ENCODE results near the gene TBC1D20. TPM values are rescaled to one million over a fixed set of nuclear protein-coding genes. Genes with fewer than 3 reads are reported as not detected.
"Not testable (repeated sequence)": the region's sequence is repeated elsewhere in the genome, so short reads cannot be mapped to it uniquely, and the experiment has no call there.

Gene TBC1D20
- total RNA-seq, 1 donor from 2014 or later = 40.7 TPM

DNA sequence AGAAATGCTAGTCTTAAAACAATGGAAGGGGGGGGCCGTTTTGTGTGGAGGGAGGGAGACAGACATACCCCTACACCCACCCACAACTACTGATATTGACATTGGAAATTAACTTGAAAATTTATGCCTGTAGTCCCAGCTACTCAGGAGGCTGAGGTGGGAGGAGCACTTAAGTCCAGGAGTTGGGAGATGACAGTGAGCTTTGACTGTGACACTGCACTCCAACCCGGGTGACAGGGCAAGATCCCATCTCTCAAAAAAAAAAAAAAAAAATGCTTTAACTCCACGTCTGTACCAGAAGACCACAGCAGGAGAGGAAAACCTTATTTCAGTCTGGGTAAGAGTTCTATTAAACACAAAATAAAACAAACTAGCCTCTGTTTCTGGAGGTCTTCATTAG lies 2.2 kb downstream of the TBC1D20 start:
- TF ChIP-seq, protein P1, sequence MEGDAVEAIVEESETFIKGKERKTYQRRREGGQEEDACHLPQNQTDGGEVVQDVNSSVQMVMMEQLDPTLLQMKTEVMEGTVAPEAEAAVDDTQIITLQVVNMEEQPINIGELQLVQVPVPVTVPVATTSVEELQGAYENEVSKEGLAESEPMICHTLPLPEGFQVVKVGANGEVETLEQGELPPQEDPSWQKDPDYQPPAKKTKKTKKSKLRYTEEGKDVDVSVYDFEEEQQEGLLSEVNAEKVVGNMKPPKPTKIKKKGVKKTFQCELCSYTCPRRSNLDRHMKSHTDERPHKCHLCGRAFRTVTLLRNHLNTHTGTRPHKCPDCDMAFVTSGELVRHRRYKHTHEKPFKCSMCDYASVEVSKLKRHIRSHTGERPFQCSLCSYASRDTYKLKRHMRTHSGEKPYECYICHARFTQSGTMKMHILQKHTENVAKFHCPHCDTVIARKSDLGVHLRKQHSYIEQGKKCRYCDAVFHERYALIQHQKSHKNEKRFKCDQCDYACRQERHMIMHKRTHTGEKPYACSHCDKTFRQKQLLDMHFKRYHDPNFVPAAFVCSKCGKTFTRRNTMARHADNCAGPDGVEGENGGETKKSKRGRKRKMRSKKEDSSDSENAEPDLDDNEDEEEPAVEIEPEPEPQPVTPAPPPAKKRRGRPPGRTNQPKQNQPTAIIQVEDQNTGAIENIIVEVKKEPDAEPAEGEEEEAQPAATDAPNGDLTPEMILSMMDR (IDR thresholded peaks at IDR 0.05; ENCODE audit: insufficient read depth, low read length, poor library complexity, severe bottlenecking) = no peak
- DNase-seq (ENCODE audit: low read depth) = no peak
- H3K36me3 ChIP-seq (ENCODE audit: control insufficient read depth, insufficient read depth, low read length) = no peaks in the 10 kb centered on the region
- no peaks in the 10 kb centered on the region for H3K27me3 ChIP-seq (ENCODE audit: control insufficient read depth, insufficient read depth, low read length)
- H3K4me3 ChIP-seq (ENCODE audit: low read depth, low read length) = no peak overlapping the region

DNA sequence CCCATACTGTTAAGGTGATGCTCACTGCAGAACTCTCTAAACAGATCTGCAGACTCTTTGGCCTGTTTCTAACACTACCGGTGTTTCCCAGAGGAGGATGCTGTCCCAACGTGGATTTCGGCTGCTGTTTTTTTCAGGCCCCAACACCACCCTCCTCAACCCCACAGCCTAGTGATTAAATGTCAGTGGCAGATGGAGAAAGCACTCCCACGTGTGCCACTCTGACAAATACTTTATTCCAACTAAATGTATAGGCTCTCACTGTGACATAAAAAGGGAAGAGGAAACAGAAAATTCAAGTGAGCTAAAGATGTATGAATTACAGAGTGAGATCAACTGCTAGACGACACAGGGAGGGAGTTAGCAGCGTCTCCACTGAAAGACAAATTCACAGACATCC lies 3.6 kb downstream of the TBC1D20 start:
- no peak for DNase-seq (ENCODE audit: low read depth)
- Histone ChIP-seq H3K4me3 (ENCODE audit: low read depth, low read length) (no peak overlapping the region), H3K36me3 (ENCODE audit: control insufficient read depth, insufficient read depth, low read length) (no peaks in the 10 kb centered on the region), H3K27me3 (ENCODE audit: control insufficient read depth, insufficient read depth, low read length) (no peaks in the 10 kb centered on the region)
- TF ChIP-seq, protein P1 (IDR thresholded peaks at IDR 0.05; ENCODE audit: insufficient read depth, low read length, poor library complexity, severe bottlenecking) = no peak

DNA sequence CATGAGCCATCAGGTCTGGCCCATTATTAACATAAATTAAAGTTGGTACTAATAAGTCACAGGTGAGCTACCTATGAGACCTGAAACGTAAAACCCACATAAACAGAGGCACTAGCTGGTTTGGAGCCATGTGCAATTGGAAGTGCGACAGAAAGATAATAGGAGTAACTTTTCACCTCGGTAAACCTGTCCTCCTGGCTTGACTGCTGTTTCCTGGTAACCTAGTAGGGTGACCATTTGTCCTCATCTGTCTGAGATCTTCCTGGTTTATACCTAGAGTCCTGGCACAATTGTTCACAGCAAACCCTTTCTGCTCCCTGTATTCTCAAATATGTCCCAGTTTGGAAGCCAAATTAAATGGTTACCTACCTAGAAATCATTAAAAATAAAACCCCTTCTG lies 7.4 kb downstream of the TBC1D20 start:
- TF ChIP-seq, protein P1 (IDR thresholded peaks at IDR 0.05; ENCODE audit: insufficient read depth, low read length, poor library complexity, severe bottlenecking) = no peak
- H3K27me3 ChIP-seq (ENCODE audit: control insufficient read depth, insufficient read depth, low read length) = no peaks in the 10 kb centered on the region
- no peaks in the 10 kb centered on the region for H3K36me3 ChIP-seq (ENCODE audit: control insufficient read depth, insufficient read depth, low read length)
- DNase-seq (ENCODE audit: low read depth) = no peak
- H3K4me3 ChIP-seq (ENCODE audit: low read depth, low read length) = no peak overlapping the region

DNA sequence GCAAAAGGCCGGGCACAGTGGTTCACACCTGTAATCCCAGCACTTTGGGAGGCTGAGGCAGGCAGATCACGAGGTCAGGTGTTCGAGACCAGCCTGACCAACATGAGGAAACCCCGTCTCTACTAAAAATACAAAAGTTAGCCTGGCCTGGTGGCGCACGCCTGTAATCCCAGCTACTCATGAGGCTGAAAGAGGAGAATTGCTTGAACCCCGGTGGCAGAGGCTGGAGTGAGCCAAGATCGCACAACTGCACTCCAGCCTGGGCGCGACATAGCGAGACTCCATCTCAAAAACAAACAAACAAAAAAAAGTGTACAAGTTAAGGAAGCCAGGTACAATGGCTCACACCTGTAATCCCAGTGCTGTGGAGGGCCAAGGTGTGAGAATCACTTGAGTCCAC lies 10.3 kb downstream of the TBC1D20 start:
- H3K36me3 ChIP-seq (ENCODE audit: control insufficient read depth, insufficient read depth, low read length); H3K27me3 ChIP-seq (ENCODE audit: control insufficient read depth, insufficient read depth, low read length); H3K4me3 ChIP-seq (ENCODE audit: low read depth, low read length); DNase-seq (ENCODE audit: low read depth): not testable (repeated sequence)

DNA sequence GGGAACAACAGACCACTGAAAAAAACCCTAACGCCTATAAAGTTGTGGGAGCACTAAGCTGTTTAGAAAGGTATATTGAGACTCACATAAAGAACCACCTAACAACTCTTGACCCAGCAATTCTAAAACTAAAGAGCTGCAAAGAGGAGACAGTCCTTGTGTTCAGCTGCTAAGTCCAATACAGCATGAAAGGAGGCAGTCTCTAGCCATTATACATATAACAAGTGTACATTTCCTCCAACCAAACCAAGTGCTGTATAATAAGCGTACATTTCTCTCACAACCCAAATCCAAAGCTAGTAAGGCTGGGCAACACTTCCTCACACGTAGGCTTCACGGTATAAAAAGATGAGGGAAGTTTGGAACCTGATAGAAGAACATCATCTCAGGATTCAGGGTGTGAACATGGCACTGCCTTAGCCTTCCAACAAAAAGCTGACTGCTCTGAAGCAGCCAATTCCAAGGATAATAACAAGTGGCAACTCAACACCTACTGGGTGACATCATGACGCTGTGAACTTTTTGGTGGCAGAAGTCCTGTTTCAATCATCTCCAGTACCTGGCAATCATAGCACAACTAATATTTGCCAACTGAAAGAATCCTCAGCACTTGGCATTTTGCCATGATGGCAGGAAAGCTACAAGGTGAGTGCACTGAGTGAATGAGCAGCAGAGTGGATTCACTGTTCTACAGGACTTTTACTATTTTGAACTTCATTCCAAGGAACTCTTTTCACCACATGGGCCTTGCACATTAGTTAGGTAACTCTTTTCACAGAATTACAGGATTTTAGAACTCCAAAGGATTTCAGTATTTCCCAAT lies 16.6 kb downstream of the TBC1D20 start:
- H3K27me3 ChIP-seq (ENCODE audit: control insufficient read depth, insufficient read depth, low read length) = no peaks in the 10 kb centered on the region
- TF ChIP-seq, protein P1 (IDR thresholded peaks at IDR 0.05; ENCODE audit: insufficient read depth, low read length, poor library complexity, severe bottlenecking) = no peak
- H3K36me3 ChIP-seq (ENCODE audit: control insufficient read depth, insufficient read depth, low read length) = peaks cover 1% of the 10 kb centered on the region
- H3K4me3 ChIP-seq (ENCODE audit: low read depth, low read length) = no peak overlapping the region
- DNase-seq (ENCODE audit: low read depth) = no peak

DNA sequence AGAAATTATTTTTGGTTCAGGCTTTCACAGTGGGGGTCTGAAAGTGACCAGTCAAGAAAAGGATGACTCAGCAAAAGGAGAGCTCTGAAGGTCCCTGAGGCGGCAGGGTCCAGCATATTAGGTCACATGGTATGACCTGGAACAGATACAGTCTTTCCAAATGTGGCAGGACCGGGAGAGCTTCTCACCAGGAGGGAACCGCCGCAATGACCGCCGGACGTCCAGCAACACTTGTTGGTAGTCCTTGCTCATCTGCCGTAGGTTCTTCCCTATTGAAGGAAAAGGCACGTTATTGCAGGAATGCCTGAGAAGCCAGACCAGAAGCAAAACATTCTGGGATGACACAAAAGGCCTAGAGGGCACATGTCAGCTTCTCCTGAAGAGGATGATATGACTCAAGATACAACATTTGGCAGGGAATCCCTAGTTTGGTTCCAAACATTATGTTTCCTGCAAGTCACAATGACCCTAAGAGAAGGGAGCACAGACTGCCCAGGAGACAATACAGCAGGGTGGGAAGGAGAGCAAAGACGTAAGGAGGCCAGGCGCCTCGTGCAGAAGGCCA lies 17.4 kb downstream of the TBC1D20 start:
- H3K36me3 ChIP-seq (ENCODE audit: control insufficient read depth, insufficient read depth, low read length) = peaks cover 5% of the 10 kb centered on the region
- DNase-seq (ENCODE audit: low read depth) = no peak
- no peak overlapping the region for H3K4me3 ChIP-seq (ENCODE audit: low read depth, low read length)
- TF ChIP-seq, protein P1 (IDR thresholded peaks at IDR 0.05; ENCODE audit: insufficient read depth, low read length, poor library complexity, severe bottlenecking) = no peak
- H3K27me3 ChIP-seq (ENCODE audit: control insufficient read depth, insufficient read depth, low read length) = no peaks in the 10 kb centered on the region

Measured in kidney epithelial cell (primary cell).